ENCODE data around the gene SAMD4A.

Gene SAMD4A

DNA sequence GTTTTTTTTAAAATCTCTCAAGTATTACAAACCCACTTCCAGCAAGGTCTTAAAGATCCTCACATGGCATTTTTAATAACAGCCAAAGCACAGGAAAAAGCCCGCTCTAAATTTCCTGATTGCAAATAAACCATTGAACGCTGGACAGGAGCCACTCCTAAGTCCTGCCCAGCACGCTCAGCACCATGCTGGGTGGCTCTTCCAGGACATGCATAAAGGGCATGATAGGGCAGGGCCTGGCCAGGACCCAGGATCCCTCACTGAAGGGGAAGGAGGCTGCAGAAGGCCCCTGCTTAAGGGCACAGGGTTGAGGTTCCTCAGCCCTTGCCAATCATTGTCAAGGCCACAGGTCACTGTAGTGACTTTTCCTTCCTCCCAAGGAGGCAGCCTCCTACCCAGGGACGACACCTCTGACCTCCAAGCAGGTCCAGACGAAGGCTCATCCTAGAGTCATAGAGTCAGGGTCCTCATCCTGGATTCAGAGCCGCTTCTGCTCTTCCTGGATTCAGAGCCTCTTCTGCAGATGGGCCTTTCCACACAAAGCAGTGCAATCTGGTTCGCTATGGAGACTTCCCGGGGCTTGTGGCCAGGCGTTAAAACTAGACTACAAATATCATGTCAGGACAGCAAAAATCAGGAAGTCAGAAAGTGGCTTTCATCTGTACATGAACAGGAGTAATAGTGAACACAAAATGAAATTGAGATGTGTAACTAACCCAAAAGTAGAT is 211.9 kb downstream of the SAMD4A start:
- Histone ChIP-seq H3K36me3 (ENCODE audit: insufficient read depth) (no peaks in the 10 kb centered on the region), H3K79me2 (ENCODE audit: insufficient read depth, low read depth) (no peaks in the 10 kb centered on the region), H3K27me3 (ENCODE audit: insufficient read depth, low read depth) (no peaks in the 10 kb centered on the region), H3K4me1 (ENCODE audit: low read depth, poor library complexity, severe bottlenecking) (peaks cover 16% of the 10 kb centered on the region), H3K4me3 (IDR thresholded peaks at IDR 0.05; ENCODE audit: insufficient read depth, low read depth, low read length) (no peak overlapping the region), H4K20me1 (ENCODE audit: insufficient read depth) (no peaks in the 10 kb centered on the region), H3K9ac (no peak overlapping the region), H2AFZ (ENCODE audit: low read depth) (no peak overlapping the region), H3K4me2 (no peak overlapping the region), H3K27ac (no peak overlapping the region)
- TF ChIP-seq CTCF (conservative IDR thresholded peaks at IDR 0.05; ENCODE audit: low read depth, low read length), result no peak

GRCh38 chr14:54781080-54781479 is 214.2 kb downstream of the SAMD4A start:
- peaks cover 16% of the 10 kb centered on the region for H3K4me1 ChIP-seq (ENCODE audit: low read depth, poor library complexity, severe bottlenecking)
- H3K9ac ChIP-seq, result no peak overlapping the region
- H3K4me3 ChIP-seq (IDR thresholded peaks at IDR 0.05; ENCODE audit: insufficient read depth, low read depth, low read length), result no peak overlapping the region
- no peaks in the 10 kb centered on the region for H3K36me3 ChIP-seq (ENCODE audit: insufficient read depth)
- no peaks in the 10 kb centered on the region for H3K79me2 ChIP-seq (ENCODE audit: insufficient read depth, low read depth)
- H2AFZ ChIP-seq (ENCODE audit: low read depth), result no peak overlapping the region
- H3K27me3 ChIP-seq (ENCODE audit: insufficient read depth, low read depth), result no peaks in the 10 kb centered on the region
- H3K27ac ChIP-seq, result no peak overlapping the region
- H3K4me2 ChIP-seq, result no peak overlapping the region
- no peak for TF ChIP-seq CTCF (conservative IDR thresholded peaks at IDR 0.05; ENCODE audit: low read depth, low read length)
- no peaks in the 10 kb centered on the region for H4K20me1 ChIP-seq (ENCODE audit: insufficient read depth)

- peak overlapping the region; percentile 63 for H3K4me2 ChIP-seq
- no peaks in the 10 kb centered on the region for H4K20me1 ChIP-seq (ENCODE audit: insufficient read depth)
- no peak overlapping the region for H3K9ac ChIP-seq
- no peak overlapping the region for H3K27ac ChIP-seq
- no peaks in the 10 kb centered on the region for H3K79me2 ChIP-seq (ENCODE audit: insufficient read depth, low read depth)
- no peak for TF ChIP-seq CTCF (conservative IDR thresholded peaks at IDR 0.05; ENCODE audit: low read depth, low read length)
- H3K4me3 ChIP-seq (IDR thresholded peaks at IDR 0.05; ENCODE audit: insufficient read depth, low read depth, low read length), result no peak overlapping the region
- H2AFZ ChIP-seq (ENCODE audit: low read depth), result no peak overlapping the region
- H3K4me1 ChIP-seq (ENCODE audit: low read depth, poor library complexity, severe bottlenecking), result peaks cover 16% of the 10 kb centered on the region
- no peaks in the 10 kb centered on the region for H3K27me3 ChIP-seq (ENCODE audit: insufficient read depth, low read depth)
- H3K36me3 ChIP-seq (ENCODE audit: insufficient read depth), result no peaks in the 10 kb centered on the region
Measured at GRCh38 chr14:54781961-54782750, 215.2 kb downstream of the SAMD4A start.

GRCh38 chr14:54782751-54783659 is 216.1 kb downstream of the SAMD4A start:
- Histone ChIP-seq H3K4me3 (IDR thresholded peaks at IDR 0.05; ENCODE audit: insufficient read depth, low read depth, low read length) (no peak overlapping the region), H3K27me3 (ENCODE audit: insufficient read depth, low read depth) (no peaks in the 10 kb centered on the region), H3K79me2 (ENCODE audit: insufficient read depth, low read depth) (no peaks in the 10 kb centered on the region), H2AFZ (ENCODE audit: low read depth) (no peak overlapping the region), H3K4me1 (ENCODE audit: low read depth, poor library complexity, severe bottlenecking) (peaks cover 16% of the 10 kb centered on the region), H3K4me2 (peak overlapping the region; percentile 63), H3K9ac (no peak overlapping the region), H3K27ac (no peak overlapping the region), H4K20me1 (ENCODE audit: insufficient read depth) (no peaks in the 10 kb centered on the region), H3K36me3 (ENCODE audit: insufficient read depth) (no peaks in the 10 kb centered on the region)
- peak; percentile 58 for TF ChIP-seq CTCF (conservative IDR thresholded peaks at IDR 0.05; ENCODE audit: low read depth, low read length)

Measured in KMS-11 (cell line).